A172 (cell line): ENCODE results near the gene SCARF2. TPM values are rescaled to one million over a fixed set of nuclear protein-coding genes. Genes with fewer than 3 reads are reported as not detected.

Experiments
- total RNA-seq: library from RNA; depleted of rRNA; stranded (reverse); fragments of >200 nt; shearing (Covaris generic); gene quantifications from 2 replicates; pipeline ENCODE4 v1.2.3, GENCODE V29; 2014; rRNA removed

SCARF2 gene
- total RNA-seq, 1 experiment from 2014 or later: 46.6 TPM

Other genes with a start within 250 kb of the SCARF2 start
- 10.9 and 15.6 TPM in 2 replicates for gene RTN4R, start 169.5 kb downstream of the SCARF2 start, total RNA-seq
- gene DGCR6L, start 117.8 kb downstream of the SCARF2 start, total RNA-seq: 43.7 and 48.2 TPM in 2 replicates
- 8.5 and 10.8 TPM in 2 replicates for gene ZNF74, start 43.7 kb downstream of the SCARF2 start, total RNA-seq
- 12.0 and 13.6 TPM in 2 replicates for gene KLHL22, start 58.0 kb upstream of the SCARF2 start, total RNA-seq
- 24.7 and 29.7 TPM in 2 replicates for gene MED15, start 69.8 kb upstream of the SCARF2 start, total RNA-seq